Measurements from ENCODE around the gene VIL1.

VIL1 gene

GRCh38 chr2:218447072-218447471 is 28.1 kb downstream of the VIL1 start:
- no peak for ATAC-seq
- TF ChIP-seq CSRNP3 (CRISPR knock-in tag; IDR thresholded peaks at IDR 0.05) (no peak), OSR1 (CRISPR knock-in tag; IDR thresholded peaks at IDR 0.05) (no peak), SNAI2 (CRISPR knock-in tag; IDR thresholded peaks at IDR 0.05) (no peak), ZFP3 (CRISPR knock-in tag; IDR thresholded peaks at IDR 0.05) (no peak), PPARA (CRISPR knock-in tag; IDR thresholded peaks at IDR 0.05; ENCODE audit: borderline replicate concordance) (no peak), ZNF565 (CRISPR knock-in tag; conservative IDR thresholded peaks at IDR 0.05; ENCODE audit: low read depth) (no peak), ZNF70 (CRISPR knock-in tag; IDR thresholded peaks at IDR 0.05) (no peak), TOX (CRISPR knock-in tag; IDR thresholded peaks at IDR 0.05; ENCODE audit: borderline replicate concordance) (no peak), ZNF8 (CRISPR knock-in tag; IDR thresholded peaks at IDR 0.05) (no peak), CSDC2 (CRISPR knock-in tag; IDR thresholded peaks at IDR 0.05) (no peak), ESRRG (CRISPR knock-in tag; IDR thresholded peaks at IDR 0.05) (no peak), ISL1 (CRISPR knock-in tag; IDR thresholded peaks at IDR 0.05) (no peak), BACH2 (CRISPR knock-in tag; IDR thresholded peaks at IDR 0.05; ENCODE audit: borderline replicate concordance) (no peak), PATZ1 (CRISPR knock-in tag; IDR thresholded peaks at IDR 0.05; ENCODE audit: borderline replicate concordance) (no peak), TSHZ2 (CRISPR knock-in tag; IDR thresholded peaks at IDR 0.05) (no peak)

- ATAC-seq: peak; percentile 76
- no peak for TF ChIP-seq ZNF70 (CRISPR knock-in tag; IDR thresholded peaks at IDR 0.05)
- no peak for TF ChIP-seq POU6F1 (CRISPR knock-in tag; IDR thresholded peaks at IDR 0.05; ENCODE audit: borderline replicate concordance, low read depth)
- TF ChIP-seq TSHZ2 (CRISPR knock-in tag; IDR thresholded peaks at IDR 0.05): no peak
- TF ChIP-seq ESRRG (CRISPR knock-in tag; IDR thresholded peaks at IDR 0.05): no peak
Observed at GRCh38 chr2:218448934-218449333, 30.0 kb downstream of the VIL1 start.

- TF ChIP-seq ZFP30 (CRISPR knock-in tag; IDR thresholded peaks at IDR 0.05) (no peak), PATZ1 (CRISPR knock-in tag; IDR thresholded peaks at IDR 0.05; ENCODE audit: borderline replicate concordance) (no peak), GLIS3 (CRISPR knock-in tag; IDR thresholded peaks at IDR 0.05) (no peak), ZNF70 (CRISPR knock-in tag; IDR thresholded peaks at IDR 0.05) (no peak), RARB (CRISPR knock-in tag; IDR thresholded peaks at IDR 0.05) (no peak), POU6F1 (CRISPR knock-in tag; IDR thresholded peaks at IDR 0.05; ENCODE audit: borderline replicate concordance, low read depth) (no peak), TCF4 (CRISPR knock-in tag; IDR thresholded peaks at IDR 0.05; ENCODE audit: borderline replicate concordance) (no peak)
- no peak for ATAC-seq
Observed at GRCh38 chr2:218452079-218452478, 33.2 kb downstream of the VIL1 start.
